Activated CD8-positive, alpha-beta memory T cell treated with anti-CD3 and anti-CD28 coated beads, Interleukin-2, amount 50 U/mL, for 1 hour (primary cell): Measurements from ENCODE around the gene CORO7.

Experiments
- DNase-seq: peaks from one replicate; pipeline ENCODE4 v3.0.0-alpha.2; 2020; ENCODE audit errors: extremely low read depth

CORO7 gene

DNA sequence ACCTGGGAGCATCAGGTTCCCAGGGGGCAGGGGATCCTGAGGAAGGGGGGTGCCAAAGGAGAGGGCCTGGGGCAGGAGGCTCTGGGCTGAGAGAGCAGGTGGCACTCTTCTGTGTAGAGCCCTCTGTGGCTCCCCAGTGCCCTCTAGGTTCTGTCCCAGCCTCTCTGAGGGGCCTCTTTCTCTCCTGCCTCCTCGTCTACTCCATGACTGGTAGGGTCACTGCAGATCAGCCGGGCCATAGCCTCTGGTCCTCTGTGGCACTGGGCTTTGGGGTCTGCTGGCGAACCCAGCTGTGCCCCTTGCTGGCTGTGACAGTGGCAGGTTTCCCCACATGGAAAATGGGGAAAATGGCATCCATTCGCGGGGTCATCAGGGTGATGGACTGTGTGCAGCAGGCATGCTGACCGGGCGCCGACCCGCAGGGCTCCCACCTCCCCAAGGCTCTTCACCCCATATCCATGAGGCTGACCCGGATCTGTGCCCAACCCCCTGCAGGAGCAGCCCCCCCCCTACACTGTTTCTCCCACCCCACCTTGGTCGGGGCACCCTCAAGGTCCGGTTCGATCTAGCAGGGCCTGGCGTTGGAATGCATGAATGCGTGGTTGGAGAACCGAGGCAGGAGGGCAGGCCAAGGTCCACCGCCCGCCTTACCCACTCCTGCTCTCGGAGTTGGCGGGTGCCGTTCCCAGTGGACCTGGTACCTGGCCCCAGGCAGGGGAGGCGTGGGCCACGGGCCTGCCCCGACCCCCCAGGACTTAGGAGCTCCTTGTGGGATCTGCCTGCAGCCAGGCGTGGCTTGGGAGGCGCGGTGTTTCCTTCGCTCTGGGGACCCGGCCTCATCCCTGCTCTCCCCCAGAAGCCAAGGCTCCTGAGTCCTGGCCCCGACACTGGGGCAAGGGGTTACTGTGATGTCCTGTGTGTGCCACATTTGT lies 94.0 kb downstream of the CORO7 start:
- no peak for DNase-seq

DNA sequence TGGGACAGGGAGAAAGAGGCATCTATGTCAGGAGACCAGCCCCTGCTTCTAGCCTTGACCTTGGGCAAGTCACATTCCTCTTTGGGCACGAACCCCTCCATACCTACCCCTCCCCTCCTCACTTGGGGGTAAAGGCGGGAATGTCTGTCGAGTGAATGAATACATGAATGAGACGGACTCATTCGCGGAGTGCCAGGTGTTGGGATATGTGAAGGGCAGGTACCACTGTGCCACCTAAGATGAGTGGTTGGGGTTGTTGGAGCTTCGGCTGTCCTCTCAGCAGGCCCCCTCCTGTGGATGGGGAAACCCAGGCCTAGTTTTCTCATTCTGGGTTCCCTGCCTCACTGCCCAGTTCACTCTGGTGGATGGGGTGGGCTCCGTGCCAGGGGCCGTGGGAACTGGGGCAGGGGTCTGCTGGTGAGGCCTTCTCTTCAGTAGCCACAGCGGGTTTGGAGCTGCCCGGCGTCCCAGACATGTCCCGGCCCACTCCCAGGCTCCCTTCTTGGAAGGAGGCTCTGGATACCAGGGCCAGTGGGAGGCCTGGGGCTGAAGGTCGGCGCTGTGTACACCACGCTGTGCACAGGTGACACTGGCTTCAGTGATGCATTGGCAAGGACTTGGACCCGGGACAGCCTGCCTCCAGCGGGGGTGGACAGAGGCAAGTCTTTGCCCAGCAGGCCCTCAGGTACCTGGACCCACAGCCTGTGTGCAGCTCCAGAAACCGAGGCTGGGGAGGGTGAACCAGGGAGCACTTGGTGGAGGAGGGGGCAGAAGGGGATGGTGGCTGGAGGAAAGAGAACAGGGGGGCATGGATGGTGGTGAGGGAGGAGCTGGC lies 94.9 kb downstream of the CORO7 start:
- DNase-seq, result no peak

DNA sequence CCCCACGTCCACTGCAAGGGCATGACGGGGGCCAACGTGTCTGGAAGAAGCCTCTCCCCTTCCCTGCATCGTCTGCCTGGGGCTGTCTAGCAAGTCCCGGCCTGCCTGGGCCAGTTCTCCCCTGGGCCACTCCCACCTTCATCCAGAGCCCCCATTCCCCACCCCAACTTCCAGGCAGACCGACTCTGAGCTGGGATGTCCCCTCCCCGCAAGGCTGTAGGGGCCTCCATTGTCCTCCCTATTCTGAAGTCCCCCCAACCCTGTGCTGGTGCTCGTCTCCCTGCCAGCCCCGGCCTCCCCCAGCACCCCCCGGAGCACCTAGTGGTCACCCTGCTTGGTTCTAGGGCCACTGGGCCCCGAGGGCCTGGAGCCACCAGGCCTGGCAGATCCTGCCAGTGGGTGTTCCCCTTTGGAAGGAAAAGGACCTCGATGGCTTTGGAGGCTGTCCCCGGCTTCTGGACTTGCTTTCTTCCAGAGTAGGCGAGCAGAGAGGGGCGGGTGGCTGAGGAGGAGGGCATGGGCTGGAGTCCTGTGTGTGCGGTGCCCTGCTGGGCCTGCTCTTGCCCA lies 95.7 kb downstream of the CORO7 start:
- DNase-seq, result no peak

DNA sequence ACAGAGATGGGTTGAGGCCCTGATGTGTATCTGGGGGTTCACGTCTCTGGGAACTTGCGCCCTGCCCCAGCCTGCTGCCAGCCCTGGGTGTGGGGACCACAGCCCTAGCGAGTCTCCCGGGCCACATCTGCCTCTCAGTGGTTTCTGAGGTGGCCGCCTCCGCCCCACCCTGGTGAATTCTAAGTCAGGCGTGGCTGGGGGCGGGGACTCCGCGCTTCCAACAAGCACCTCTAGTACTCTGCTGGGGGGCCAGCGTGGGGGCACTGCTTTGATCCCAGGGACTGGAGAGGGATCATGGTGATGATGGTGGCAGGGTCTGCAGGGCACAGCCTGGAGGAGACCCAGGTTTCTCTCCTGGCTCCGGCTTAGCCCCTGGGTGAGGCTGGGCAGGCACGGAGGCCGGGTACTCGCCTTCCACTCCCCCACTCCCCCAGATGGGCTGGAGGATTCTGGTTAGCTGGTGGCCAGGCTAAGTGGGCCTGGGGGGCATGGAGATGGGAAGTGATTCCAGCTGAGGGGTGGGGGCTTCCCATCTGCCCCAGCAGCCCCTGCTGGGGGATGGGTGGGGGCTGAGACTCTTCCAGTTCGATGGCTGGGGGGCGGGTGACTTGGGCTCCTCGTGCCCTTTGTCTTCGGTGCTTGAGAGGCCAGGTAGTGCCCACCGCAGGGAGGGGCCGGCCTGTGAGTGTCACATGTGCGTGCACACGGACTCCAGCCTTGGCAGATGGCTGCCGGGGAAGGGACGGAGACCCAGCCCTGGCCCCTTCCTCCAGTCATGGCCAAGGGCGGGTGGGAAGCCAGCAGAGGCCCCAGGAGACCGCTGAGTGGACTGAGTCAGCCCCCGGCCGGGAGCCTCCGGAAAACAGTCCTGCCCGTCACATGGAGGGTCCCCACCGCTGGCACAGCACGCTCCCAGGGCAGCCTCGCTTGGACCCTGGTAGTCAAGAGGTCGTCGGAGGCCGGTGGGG lies 96.7 kb downstream of the CORO7 start:
- DNase-seq, result no peak

DNA sequence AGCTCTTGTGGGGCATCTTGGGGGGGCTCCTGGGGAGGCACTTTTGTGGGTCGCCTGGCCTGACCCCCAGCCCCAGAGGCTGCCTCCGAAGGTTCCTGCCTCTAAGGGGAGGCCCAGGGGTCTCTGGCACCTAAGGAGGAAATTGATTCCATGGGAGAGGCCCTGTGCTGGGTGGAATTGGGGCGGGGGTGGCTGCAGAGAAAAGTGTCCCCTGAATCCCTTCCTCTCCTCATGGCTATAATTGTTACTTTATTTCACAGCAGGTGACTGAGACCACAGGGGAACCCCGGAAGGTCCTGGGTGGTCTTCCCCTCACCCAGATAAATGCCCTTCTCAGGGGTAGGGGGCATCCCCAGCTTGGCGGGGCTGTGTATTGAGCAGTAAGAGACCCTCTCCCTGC lies 97.4 kb downstream of the CORO7 start:
- DNase-seq, result no peak

DNA sequence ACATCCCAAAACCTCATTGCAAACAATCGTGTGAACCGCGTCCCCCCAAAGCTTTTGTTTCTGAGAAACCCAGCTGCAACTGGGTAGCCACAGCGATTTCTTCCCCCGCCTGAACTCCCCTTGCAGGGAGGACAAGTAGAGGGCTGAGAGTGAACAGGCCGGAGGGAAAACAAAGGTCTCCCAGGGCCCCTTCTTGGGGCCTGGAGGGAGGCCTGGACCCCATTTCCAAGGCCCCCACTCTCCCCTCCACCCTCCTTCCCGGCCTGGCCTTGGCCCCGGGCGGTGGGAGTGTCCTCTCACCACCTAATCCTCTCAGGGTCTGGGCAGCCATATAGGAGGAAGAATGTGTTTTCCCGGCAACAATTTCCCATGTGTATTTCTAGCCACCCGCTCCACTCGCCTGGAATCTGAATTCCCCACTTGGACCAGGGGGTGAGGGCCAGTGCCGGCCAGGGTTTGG lies 97.9 kb downstream of the CORO7 start:
- no peak for DNase-seq

DNA sequence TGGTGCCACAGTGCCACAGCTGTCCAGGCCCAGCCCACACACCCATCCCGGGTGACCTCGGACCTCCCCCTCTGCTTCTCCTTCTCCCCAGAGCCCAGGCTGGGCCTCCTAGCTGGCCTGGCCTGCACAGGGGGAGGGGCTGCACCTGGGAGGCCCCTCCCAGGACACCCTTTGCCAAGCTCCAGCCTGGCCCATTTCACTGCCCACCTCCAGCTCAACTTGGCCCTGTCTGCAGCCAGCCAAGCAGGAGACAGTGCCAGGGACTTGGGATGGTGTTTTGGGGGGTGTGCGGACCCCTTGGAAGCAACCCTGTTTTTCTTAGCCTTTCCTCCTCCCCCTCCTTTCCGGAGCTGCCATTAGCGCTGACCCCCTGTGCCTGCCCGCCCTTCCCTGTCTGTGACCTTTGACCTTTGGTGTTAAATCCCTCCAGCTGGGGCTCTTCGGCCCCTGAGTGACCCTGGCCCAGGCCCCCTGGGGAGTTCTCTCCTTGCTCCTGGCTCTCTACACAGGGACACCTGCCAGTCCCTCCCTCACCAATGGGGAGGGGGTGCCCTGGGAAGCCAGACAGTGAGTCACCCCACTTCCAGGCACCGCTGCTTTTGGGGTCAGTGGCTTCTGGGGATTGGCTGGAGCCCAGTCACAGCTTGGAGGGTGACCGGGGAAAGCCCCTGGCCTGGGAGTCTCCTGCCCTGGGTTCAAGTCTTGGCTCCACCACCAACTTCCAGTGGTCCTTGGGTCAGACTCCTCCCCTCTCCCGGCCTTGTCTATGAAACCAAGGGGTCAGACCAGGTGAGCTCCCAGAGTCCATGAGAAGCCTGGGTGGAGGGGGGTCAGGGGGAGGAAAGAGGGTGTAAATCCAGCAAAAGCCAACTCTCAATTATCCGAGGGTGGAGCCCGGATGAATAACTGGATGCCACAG lies 98.6 kb downstream of the CORO7 start:
- no peak for DNase-seq

DNA sequence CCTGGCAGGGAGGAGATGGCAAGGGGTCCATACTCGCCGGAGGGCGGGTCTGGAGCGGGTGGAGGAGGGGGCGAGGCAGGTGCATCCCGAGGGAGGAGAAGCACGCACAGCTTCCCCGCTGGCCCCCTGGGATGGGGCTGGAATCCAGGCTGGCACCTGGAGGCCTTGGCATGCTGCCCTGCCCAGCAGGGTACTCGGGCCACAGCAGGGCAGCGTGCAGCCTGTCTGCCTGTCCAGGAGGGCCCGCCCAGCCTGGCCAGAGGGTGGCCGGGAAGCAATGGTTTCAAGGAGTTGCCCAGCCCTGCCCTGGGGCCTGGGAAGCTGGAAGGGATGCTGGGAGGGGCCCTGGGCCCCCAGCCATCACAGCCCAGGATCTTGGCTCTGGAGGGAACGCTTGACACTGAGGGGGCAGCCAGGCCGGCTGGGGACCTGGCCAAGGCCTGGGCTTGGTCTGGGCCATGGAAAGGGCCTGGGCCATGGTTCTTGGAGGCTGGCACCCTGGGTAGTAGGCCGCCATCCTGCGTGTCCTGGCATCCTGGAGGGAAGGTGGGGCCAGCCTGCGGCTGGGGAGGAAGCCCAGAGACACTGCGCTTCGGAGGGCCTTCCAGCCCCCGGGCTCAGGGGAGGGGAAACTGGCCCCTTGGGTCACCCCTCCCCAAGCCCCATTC lies 99.4 kb downstream of the CORO7 start:
- no peak for DNase-seq

DNA sequence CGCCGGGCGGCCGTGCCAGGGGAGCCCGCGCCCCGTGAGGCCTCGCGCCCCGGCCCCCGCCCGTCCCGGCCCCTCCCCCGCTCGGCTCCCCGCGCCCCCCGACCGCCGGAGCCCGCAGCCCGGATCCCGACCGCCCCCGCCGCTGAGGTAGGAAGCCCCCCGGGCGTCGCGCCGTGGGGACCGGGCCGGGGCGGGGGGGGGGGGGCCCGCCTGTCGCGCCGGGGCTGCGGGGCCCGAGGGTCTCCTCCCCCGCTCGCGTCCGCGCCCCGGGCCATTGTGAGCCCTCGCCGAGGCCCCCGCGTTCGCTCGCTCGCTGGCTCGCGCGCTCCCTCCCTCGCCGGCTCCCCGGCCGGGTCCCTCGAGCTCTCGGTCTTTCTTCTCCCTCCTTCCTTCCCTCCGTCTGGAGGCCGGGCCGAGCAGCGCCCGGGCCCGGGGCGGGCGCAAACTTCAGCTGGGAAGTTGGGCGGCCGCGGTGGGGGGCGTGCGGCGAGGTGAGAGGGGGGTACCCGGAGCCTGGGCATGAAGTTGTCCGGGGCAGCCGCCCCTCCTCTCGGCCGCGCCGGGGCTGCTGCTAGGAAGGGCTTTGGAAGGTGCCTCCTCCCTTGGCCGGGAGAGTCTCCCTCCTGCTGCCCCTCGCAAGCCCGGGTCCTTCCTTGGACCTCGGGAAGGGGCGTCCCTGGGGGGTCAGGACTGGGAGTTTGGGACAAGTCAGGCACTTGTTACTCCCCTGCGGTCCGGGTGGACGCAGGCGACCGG lies 100.1 kb downstream of the CORO7 start:
- DNase-seq, result no peak

DNA sequence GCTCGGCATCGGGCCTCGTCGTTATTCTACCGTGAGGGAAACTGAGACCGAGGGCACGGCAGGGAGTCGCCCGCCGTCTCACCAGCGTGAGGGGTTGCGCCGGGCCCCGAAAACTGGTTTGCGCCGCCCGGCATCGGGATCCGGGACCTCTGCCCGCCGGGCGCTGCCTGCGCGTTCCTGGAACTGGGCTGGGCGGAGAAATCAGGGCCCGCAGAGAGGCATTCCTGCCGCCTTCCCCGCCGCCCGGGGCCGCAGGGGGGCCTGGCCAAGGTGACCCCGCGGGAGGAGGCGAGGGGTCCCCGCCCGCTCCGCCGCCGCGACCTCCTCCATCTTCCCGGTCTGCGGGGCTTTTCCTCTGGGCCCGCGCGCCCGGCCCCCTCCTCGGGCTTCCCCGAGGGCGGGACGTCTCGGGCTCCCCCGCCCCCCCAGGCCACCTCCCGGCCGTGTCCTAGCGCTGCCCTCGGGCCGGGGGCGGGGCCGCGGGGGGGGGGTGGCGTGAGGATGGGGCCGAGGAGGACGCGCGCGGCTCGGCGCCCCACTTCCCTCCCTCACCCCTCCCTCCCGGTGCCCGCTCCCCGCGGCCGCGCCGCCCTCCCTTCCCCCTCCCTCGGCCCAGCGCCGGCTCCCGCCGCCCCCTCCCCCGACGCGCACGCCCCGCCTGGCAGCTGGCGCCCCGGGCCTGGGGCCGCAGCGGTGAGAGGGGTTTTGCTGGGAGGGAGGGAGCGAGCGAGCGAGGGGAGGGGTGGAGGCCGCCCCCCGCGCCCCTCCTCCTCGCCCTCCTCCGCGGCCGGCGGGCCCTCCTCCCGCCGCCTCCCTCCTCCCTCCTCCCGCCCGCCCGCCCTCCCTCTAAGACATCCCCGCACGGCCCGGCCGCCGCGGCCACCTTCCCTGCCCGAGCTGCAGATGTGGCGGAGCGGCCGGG lies 100.9 kb downstream of the CORO7 start, which contains the start of gene GLIS2:
Gene GLIS2 (plus strand): TSS at position 882 of the 922 bp plus-strand sequence. CDS start 16,214 bp downstream, outside the sequence.
- no peak for DNase-seq

DNA sequence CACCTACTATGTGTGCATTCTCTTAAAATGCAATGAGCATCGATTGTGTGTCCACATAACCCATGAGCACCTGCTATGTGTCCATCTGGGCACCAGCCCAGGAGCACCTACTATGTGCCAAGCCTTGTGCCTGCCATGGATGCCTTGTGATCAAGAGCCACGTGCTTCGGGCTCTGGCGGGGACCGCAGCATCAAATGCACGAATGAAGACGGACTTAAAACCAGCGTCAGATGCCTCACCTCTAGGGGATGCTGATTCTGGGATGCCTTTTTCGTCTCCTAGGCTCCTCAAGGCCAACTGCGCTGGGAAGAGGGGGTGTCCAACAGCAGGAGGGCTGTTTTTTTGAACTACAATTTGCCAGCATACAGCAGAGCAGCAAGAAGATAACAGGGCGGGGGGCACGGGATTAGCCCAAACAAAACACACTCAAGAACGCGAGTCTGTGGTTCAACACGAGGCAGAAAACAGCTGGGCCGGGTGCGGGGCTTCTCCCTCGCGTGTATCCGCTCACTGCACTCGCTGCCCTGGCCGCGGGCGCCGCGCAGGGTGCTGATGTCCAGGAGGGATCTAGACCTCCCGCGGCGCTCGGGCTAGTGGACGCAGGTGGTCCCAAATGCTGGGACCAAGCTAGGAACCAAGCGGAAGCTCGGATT lies 101.7 kb downstream of the CORO7 start:
- no peak for DNase-seq

DNA sequence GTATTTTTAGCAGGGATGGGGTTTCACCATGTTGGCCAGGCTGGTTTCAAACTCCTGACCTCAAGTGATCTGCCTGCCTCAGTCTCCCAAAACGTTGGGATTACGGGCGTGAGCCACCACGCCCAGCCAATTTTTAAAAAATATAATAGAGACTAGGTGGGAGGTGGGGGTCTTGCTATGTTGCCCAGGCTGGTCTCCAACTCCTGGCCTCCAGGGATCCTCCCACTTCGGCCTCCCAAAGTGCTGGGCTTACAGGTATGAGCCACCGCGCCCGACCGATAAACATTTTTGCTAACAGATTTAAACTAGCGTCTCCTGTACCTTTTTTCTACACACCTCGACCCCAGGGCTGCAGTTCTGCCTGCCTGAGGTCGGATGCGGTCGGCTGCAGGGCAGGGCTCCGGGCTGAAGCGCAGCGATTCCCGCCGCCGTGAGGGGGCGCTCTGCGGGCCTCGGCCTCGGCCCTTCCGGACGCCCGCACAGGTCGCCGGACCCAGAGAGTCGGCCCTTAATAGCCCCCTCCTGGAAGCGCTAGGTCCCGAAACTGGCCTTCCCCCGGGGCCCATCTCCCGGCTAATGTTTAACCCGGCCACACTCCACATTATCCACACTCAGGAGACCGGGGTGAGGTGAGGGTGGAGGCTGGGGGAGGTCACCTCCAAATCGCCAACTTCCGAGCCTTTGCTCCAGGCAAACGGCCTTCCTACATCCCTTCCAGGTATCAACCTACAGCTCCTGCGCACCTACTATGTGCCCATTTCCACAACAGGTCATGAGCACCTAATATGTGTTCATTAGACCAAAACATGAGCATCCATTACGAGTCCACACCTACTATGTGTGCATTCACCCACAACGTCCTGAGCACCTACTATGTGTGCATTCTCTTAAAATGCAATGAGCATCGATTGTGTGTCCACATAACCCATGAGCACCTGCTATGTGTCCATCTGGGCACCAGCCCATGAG lies 102.5 kb downstream of the CORO7 start:
- no peak for DNase-seq

DNA sequence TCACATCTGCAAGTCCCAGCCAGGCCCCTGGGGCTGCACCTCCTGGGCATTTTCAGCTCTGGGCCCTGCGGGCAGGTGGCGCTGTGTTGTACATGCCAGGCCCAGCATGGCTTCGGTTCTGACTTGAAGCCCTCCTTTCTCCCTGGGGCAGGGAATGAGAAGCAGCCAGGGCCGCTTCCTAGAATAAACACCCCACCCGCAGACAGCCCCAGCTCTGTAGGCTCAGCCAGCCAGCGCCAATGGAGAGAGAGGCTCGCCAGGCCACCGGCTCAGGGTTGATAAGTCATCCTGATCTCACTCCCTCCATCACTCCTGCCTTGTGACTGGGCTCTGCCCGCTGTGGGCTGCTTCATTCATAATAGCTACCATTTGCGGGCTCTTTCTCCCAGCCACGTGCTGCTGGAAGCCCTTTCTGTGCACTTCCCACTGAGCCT lies 106.5 kb downstream of the CORO7 start:
- peak; percentile 25 for DNase-seq

DNA sequence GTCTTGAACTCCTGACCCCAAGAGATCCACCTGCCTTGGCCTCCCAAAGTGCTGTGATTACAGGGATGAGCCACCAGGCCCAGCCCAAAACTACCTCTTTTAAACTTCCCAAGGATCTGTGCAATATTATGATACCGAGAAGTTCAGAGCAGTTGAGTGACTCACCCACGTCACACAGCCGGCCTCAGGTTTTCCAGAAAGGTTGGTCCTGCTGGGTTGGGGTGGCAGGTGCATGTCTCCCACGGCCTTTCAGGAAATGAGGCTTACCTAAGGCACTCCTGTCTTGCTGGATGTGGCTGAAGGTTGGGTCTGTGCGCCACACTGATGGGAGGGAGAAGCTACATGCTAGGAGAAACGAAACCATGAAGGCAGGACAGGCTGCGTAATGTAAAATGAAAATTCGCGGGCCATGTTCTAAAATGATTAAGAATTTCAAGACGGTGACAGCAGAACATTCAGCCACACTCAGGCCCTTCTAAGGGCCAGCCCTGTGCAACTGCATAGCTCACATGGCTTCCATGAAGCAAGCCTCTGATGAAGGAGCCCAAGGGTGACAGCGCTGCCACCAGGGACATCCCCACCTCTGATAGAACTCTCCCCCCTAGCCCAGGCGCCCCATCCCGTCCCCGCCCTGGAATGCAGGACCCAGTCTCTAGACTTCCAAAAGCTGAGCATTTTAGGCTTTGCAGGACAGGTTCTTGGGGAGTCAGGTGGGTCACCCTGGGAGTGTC lies 107.1 kb downstream of the CORO7 start:
- DNase-seq, result no peak
